Transverse colon (tissue), 4 donors: Measurements from ENCODE around the gene ZNF165.

Source experiments
- POLR2AphosphoS5 ChIP-seq, 3 donors: sonication (generic); formaldehyde crosslinking; IDR thresholded peaks; one replicate each; pipeline ENCODE4 v1.6.1; 2016; ENCODE audit warnings: antibody characterized with exemption in 3 of 3
- TF ChIP-seq, protein P1 (sequence below), 5 experiments: fragments of 200-600 bp in 3 of 5; fragments of 450-650 bp in 2 of 5; sonication (generic) in 3 of 5; IDR thresholded peaks; 1 replicate in 2 of 5; 2 replicates in 3 of 5; pipeline ENCODE4 v1.5.1; 2016 to 2017; ENCODE audit warnings: antibody characterized with exemption in 5 of 5, inconsistent platforms in 3 of 5, mild to moderate bottlenecking in 2 of 5, moderate library complexity in 1 of 5

DNA sequence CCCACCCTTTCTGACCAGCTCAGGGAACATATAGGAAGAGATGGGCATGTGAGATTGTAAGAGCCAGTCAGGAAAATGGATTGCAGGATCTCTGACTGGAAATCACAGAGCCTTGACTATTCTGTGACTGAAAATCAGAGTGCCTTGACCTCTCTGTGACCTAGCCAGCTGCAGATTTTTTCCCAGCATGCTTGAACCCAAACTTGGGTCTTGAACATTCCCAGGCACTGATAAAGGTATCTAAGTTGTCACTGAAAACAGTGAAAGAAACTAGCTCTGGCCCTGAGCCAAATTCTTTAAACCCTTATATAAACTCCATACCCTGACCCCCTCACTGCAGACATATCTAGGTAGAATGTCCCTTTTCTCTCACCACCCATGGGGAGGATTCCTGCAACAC lies 2.3 kb upstream of the ZNF165 start:
- TF ChIP-seq, protein P1, sequence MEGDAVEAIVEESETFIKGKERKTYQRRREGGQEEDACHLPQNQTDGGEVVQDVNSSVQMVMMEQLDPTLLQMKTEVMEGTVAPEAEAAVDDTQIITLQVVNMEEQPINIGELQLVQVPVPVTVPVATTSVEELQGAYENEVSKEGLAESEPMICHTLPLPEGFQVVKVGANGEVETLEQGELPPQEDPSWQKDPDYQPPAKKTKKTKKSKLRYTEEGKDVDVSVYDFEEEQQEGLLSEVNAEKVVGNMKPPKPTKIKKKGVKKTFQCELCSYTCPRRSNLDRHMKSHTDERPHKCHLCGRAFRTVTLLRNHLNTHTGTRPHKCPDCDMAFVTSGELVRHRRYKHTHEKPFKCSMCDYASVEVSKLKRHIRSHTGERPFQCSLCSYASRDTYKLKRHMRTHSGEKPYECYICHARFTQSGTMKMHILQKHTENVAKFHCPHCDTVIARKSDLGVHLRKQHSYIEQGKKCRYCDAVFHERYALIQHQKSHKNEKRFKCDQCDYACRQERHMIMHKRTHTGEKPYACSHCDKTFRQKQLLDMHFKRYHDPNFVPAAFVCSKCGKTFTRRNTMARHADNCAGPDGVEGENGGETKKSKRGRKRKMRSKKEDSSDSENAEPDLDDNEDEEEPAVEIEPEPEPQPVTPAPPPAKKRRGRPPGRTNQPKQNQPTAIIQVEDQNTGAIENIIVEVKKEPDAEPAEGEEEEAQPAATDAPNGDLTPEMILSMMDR (IDR thresholded peaks at IDR 0.05), result no peak
- no peak for TF ChIP-seq POLR2AphosphoS5 (IDR thresholded peaks at IDR 0.05)
